GM12865 (cell line): ENCODE measurements around the gene PALM.

Experiments
- DNase-seq: peaks from one replicate; pipeline ENCODE4 v3.0.0; 2010; ENCODE audit warnings: low read depth
- H3K4me3 ChIP-seq: 2 replicates; pipeline ENCODE4 v1.5.1; 2011; ENCODE audit warnings: mild to moderate bottlenecking, low read depth, low read length, control low read depth
- TF ChIP-seq, protein P1 (sequence below): IDR thresholded peaks from 2 replicates; pipeline ENCODE4 v1.5.1; 2011; ENCODE audit warnings: low read length, control low read depth, low read depth, inconsistent platforms; ENCODE audit not compliant: insufficient read depth; ENCODE audit errors: missing control alignments

The PALM gene

DNA sequence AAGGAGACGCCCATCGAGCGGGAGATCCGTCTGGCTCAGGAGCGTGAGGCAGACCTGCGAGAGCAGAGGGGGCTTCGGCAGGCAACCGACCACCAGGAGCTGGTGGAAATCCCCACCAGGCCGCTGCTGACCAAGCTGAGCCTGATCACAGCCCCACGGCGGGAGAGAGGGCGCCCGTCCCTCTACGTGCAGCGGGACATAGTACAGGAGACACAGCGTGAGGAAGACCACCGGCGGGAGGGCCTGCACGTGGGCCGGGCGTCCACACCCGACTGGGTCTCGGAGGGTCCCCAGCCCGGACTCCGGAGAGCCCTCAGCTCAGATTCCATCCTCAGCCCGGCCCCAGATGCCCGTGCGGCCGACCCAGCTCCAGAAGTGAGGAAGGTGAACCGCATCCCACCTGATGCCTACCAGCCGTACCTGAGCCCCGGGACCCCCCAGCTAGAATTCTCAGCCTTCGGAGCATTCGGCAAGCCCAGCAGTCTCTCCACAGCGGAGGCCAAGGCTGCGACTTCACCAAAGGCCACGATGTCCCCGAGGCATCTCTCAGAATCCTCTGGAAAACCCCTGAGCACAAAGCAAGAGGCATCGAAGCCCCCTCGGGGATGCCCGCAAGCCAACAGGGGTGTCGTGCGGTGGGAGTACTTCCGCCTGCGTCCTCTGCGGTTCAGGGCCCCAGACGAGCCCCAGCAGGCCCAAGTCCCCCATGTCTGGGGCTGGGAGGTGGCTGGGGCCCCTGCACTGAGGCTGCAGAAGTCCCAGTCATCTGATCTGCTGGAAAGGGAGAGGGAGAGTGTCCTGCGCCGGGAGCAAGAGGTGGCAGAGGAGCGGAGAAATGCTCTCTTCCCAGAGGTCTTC, 49.3 kb downstream of the PALM start:
- no peak for DNase-seq
- no peak overlapping the region for H3K4me3 ChIP-seq
- TF ChIP-seq, protein P1, sequence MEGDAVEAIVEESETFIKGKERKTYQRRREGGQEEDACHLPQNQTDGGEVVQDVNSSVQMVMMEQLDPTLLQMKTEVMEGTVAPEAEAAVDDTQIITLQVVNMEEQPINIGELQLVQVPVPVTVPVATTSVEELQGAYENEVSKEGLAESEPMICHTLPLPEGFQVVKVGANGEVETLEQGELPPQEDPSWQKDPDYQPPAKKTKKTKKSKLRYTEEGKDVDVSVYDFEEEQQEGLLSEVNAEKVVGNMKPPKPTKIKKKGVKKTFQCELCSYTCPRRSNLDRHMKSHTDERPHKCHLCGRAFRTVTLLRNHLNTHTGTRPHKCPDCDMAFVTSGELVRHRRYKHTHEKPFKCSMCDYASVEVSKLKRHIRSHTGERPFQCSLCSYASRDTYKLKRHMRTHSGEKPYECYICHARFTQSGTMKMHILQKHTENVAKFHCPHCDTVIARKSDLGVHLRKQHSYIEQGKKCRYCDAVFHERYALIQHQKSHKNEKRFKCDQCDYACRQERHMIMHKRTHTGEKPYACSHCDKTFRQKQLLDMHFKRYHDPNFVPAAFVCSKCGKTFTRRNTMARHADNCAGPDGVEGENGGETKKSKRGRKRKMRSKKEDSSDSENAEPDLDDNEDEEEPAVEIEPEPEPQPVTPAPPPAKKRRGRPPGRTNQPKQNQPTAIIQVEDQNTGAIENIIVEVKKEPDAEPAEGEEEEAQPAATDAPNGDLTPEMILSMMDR, result no peak

DNA sequence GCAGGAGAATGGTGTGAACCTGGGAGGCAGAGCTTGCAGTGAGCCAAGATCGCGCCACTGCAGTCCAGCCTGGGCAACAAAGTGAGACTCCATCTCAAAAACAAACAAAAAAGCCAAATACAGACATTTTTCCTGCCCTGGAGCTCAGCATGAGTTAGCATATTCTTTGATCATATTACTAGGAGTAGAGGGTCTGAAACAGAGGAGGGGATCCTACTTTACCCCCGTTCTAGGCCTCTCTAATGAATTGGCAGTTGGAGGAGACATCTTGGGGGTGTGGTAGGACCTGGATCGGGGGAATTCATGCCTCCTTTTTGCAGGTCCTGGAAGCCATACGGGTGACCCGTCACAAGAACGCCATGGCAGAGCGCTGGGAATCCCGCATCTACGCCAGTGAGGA, 54.4 kb downstream of the PALM start:
- TF ChIP-seq, protein P1, result no peak
- H3K4me3 ChIP-seq, result no peak overlapping the region
- no peak for DNase-seq

- TF ChIP-seq, protein P1, result no peak
- no peak overlapping the region for H3K4me3 ChIP-seq
- no peak for DNase-seq
Measured at GRCh38 chr19:763869-764268, 55.1 kb downstream of the PALM start.

DNA sequence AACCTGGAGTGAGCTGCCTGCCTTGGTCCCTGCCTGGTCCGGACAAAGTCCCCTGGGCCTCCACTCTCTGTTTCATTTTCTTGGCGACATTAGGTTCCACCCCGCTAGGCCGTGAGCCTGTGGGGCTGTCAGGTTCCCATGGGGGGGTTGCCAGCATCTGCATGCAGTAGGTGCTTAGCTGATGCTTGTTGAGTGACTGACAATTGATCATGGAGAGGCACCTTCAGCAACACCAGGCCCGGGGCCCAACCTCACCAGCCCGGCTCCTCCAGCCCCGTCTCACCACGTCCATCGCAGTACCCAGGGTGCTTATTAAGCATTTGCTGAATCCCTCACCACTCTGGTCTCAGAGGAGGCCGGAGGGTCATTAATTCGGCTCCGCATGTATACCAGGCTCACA, 55.6 kb downstream of the PALM start:
- H3K4me3 ChIP-seq, result no peak overlapping the region
- TF ChIP-seq, protein P1, result no peak
- DNase-seq, result no peak

- DNase-seq, result no peak
- H3K4me3 ChIP-seq, result no peak overlapping the region
- TF ChIP-seq, protein P1, result no peak
Measured at GRCh38 chr19:765179-765738, 56.5 kb downstream of the PALM start.

DNA sequence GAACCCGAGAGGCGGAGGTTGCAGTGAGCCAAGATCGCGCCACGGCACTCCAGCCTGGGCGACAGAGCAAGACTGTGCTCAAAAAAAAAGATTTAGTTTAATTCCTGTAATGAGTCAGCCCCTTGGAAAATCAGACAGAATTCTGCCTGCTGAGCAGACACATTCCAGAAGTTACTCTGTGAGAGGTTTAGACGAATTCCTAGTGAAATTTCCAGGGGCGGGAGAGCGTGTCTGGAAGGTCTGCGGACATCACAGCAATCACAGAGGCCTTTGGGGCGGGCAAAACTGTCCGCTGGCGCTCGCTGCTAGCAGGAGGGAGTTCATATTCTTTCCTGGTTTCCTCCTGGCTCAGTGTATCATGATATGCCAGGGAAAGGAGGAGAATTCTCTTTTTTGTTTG, 59.7 kb downstream of the PALM start:
- no peak overlapping the region for H3K4me3 ChIP-seq
- TF ChIP-seq, protein P1, result no peak
- DNase-seq, result no peak
